ENCODE results near the gene GINM1.

The GINM1 gene, protein sequence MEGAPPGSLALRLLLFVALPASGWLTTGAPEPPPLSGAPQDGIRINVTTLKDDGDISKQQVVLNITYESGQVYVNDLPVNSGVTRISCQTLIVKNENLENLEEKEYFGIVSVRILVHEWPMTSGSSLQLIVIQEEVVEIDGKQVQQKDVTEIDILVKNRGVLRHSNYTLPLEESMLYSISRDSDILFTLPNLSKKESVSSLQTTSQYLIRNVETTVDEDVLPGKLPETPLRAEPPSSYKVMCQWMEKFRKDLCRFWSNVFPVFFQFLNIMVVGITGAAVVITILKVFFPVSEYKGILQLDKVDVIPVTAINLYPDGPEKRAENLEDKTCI

DNA sequence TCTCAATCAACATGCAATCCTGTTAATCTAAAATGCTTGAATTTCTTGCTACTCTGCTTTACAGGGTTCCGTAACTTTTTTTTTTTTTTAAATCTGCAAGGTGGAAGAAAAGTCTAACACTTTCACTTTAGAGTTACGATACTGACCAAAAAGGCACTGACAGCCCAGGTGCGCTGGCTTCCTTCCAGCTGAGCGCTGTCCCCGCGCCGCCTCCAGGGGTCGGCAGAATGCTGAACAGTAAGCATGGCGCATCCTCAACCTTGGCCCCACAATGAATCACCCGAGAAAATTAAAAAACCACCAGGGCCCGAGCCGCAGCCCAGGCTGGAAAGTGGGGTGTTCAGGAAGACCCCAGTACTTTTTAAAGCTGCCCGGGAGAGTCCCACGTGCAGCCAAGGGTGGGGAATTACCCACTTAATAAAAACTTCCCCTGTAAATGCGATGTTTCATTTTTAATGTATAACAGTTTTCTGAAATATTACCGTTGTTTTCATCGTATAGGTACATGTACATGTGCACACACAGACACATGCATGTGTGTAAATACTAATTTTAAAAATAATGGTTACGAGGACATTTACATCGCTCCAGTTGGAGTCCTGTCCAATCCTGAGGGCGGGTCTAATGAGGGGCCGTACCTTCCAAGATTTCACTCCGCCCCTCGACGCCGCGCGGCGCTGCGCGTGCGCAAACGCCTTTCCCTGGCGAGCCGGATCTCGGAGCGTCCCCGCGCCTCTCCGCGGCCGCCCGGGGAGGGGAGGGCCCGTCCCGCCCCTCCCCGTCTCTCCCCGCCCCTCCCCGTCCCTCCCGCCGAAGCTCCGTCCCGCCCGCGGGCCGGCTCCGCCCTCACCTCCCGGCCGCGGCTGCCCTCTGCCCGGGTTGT, at the start of gene GINM1:
GINM1 (plus strand) TSS at position 849 of the 883 bp plus-strand sequence. CDS start 40 bp downstream, outside the sequence.
- TF ChIP-seq GATA2 (IDR thresholded peaks at IDR 0.05; ENCODE audit: low read depth, low read length) (no peak), GATA3 (IDR thresholded peaks at IDR 0.05; ENCODE audit: low read depth, low read length) (no peak)

DNA sequence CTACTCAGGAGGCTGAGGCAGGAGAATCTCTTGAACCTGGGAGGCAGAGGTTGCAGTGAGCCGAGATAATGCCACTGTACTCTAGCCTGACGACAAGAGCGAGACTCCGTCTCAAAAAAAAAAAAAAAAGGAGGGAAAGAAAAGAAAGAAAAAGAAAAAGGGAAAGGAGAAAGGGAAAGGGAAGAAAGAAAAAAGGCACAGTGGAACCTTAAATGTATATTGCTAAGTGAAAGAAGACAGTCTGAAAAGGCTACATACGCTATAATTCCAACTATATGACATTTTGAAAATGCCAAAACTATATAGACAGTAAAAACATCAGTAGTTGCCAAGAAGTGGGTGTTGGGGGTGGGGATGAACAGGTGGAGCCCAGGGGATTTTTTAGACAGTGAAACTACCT, 36.5 kb upstream of the GINM1 start:
- TF ChIP-seq GATA3 (IDR thresholded peaks at IDR 0.05; ENCODE audit: low read depth, low read length): no peak

DNA sequence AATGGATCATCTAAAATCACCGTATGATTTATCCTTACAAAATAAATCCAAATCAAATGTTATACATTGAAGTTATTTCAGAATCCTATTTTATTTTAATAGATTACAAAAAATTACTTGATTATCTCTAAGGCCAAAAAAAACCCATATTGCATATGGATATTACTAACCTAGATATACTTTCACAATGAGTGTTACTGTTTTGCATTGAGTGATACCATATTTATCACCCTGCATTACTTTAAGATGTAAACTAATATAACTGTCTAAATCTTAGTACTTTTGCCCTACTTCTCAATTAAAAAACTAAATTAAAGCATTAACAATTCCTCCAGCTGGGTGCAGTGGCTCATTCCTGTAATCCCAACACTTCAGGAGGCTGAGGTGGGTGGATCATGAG, 31.4 kb upstream of the GINM1 start:
- TF ChIP-seq GATA2 (IDR thresholded peaks at IDR 0.05; ENCODE audit: low read depth, low read length): no peak
- no peak for TF ChIP-seq GATA3 (IDR thresholded peaks at IDR 0.05; ENCODE audit: low read depth, low read length)

DNA sequence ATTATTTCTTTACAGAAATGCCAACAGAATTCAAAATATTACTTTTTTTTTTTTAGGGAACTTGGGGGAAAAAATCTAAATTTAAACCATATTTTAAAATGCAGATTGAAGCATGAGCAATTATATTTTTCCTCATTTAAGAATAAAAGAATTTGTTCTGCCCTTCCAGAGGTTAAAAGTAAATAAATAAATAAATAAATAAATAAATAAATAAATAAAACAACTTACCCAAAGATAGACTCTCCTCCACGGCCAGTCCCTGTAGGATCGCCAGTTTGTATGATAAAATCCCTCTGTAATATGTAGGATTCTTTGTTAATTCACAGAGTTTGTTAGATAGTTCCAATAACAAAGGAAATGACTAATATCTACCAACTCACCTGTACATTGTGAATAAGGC, 25.0 kb upstream of the GINM1 start:
- TF ChIP-seq GATA3 (IDR thresholded peaks at IDR 0.05; ENCODE audit: low read depth, low read length) (no peak), GATA2 (IDR thresholded peaks at IDR 0.05; ENCODE audit: low read depth, low read length) (no peak)

DNA sequence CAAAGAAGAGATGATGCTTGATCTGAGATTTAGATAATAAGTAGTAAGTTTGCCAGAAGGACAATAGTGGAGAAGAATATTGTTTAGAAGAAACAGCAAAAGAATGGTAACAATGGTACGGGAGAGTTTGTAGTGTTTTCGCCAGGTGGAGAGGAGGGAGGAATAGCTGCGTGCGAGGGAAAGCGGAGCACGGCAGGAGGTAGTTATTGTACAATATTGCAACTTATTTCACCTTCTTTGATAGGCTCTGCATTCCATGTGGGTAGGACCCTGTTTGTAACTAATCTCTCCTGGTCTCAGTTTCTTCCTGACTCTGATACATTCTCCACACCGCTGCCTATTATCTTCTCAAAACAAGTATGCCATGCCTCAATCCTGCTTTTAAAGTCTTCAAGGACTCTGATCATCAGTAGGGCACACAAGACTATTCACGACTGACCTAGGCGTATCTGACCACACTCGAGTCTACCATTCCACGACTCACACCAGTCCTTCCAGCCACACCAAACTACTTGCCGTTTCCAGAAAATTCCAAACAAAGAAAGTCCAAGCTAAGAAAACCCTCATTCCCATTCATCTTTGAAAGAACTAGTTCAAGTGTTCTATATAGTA, 21.4 kb upstream of the GINM1 start:
- TF ChIP-seq GATA3 (IDR thresholded peaks at IDR 0.05; ENCODE audit: low read depth, low read length) (no peak), GATA2 (IDR thresholded peaks at IDR 0.05; ENCODE audit: low read depth, low read length) (no peak)

DNA sequence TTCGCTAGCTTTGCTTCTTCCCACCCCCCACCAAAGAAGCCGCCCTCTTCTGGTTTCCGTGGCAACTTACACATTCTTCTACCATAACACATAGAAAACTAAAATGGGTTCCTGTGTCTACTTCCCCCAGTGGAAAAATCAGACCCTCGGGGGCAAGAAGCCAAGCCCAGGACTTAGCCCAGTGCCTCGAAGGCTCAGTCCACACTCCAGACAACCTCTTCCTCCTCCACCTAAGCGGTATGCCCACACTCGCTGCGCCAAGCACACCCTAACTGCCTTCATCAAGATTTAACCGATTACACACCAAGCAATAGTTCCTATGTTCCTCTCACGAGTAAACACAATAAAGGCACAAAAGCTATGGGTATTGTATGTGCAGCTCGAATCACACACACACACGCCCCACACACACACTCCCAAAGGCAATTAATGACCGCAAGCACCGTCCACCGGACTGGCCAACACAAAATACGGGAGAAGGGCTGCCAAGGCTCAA, 20.9 kb upstream of the GINM1 start:
- TF ChIP-seq GATA2 (IDR thresholded peaks at IDR 0.05; ENCODE audit: low read depth, low read length) (no peak), GATA3 (IDR thresholded peaks at IDR 0.05; ENCODE audit: low read depth, low read length) (no peak)

DNA sequence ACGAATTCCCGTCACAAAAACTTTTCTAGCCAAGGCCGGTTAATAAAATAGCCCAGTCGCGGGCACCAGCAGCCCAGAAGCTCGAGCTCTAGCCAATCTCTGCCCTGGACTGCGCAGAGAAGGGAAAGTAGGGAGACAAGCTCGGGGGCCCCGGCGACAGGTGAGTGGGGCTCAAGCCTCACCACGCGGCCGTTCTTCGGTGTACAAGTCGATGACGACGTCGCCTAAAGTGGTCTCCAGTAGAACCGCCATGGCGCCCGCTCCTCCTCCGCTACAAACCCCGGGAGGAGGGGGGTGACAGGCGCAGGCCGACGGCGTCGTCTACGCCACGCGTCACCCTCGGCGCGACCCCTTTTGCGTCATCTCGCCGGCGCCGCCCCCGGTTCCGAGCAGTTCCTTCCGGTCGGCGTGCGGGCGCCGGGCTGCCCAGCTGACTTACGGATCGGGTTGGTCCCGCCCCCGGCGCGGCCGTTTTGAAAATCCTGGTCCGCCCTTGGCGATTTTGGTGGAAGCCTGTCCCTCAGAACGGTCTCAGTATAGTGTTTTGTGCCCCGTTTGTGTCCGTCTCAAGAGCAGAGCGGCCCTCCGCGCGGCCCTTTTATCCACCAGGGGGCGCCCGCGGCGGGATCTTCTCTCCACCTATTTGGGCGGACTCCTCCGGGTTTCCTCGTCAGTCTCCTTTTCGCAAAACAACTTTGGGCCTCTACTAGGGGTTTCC, 20.3 kb upstream of the GINM1 start, which contains the start of gene PPIL4:
PPIL4 (minus strand) TSS at position 290 of the 718 bp plus-strand sequence; CDS start at position 252, 38 bp downstream.
- no peak for TF ChIP-seq GATA3 (IDR thresholded peaks at IDR 0.05; ENCODE audit: low read depth, low read length)
- no peak for TF ChIP-seq GATA2 (IDR thresholded peaks at IDR 0.05; ENCODE audit: low read depth, low read length)

- TF ChIP-seq GATA2 (IDR thresholded peaks at IDR 0.05; ENCODE audit: low read depth, low read length): no peak
- TF ChIP-seq GATA3 (IDR thresholded peaks at IDR 0.05; ENCODE audit: low read depth, low read length): no peak
Observed at GRCh38 chr6:149551920-149552319, 14.3 kb upstream of the GINM1 start.

DNA sequence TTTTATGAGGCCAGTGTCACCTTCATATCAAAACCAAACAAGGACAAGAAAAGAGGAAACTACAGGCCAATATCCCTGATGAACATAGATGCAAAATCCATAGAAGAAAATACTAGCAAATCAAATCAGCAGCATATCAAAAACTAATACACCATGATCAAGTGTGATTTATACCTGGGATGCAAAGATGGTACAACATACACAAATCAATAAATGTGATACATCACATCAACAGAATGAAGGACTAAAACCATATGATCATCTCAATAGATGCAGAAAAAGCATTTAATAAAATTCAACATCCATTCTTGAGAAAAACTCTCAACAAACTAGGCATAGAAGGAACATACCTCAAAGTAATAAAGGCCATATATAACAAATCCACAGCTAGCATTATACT, 8.1 kb upstream of the GINM1 start:
- no peak for TF ChIP-seq GATA3 (IDR thresholded peaks at IDR 0.05; ENCODE audit: low read depth, low read length)
- no peak for TF ChIP-seq GATA2 (IDR thresholded peaks at IDR 0.05; ENCODE audit: low read depth, low read length)

- TF ChIP-seq GATA2 (IDR thresholded peaks at IDR 0.05; ENCODE audit: low read depth, low read length) (no peak), GATA3 (IDR thresholded peaks at IDR 0.05; ENCODE audit: low read depth, low read length) (no peak)
Observed at GRCh38 chr6:149559389-149559788, 6.8 kb upstream of the GINM1 start.

- TF ChIP-seq GATA2 (IDR thresholded peaks at IDR 0.05; ENCODE audit: low read depth, low read length): no peak
- no peak for TF ChIP-seq GATA3 (IDR thresholded peaks at IDR 0.05; ENCODE audit: low read depth, low read length)
Observed at GRCh38 chr6:149560736-149561135, 5.4 kb upstream of the GINM1 start.

DNA sequence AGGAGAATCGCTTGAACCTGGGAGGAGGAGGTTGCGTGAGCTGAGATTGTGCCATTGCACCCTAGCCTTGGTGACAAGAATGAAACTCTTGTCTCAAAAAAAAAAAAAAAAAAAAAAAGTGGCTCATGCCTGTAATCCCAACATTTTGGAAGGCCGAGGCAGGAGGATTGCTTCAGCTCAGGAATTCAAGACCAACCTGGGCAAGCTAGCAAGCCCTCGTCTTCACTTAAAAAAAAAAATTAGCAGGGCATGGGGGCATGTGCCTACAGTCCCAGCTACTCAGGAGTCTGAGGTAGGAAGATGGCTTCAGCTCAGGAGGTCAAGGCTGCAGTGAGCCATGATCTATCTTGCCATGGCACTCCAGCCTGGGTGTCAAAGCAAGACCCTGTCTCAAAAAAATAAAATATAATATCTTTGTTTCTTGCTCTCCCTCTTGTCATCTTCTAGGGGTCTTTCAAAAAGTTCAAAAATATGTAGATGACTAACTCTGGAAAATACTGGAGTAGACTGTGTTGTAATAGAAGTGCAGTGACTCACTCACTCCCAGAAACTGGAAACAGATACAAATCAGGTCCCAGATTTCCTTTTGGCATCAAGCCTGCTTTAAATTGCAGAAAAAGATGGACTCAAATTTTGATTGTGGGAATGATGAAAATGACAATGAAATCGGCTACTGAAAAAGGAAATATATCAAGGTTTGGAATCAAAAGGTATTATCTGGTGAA, 2.8 kb upstream of the GINM1 start:
- TF ChIP-seq GATA2 (IDR thresholded peaks at IDR 0.05; ENCODE audit: low read depth, low read length) (no peak), GATA3 (IDR thresholded peaks at IDR 0.05; ENCODE audit: low read depth, low read length) (no peak)

DNA sequence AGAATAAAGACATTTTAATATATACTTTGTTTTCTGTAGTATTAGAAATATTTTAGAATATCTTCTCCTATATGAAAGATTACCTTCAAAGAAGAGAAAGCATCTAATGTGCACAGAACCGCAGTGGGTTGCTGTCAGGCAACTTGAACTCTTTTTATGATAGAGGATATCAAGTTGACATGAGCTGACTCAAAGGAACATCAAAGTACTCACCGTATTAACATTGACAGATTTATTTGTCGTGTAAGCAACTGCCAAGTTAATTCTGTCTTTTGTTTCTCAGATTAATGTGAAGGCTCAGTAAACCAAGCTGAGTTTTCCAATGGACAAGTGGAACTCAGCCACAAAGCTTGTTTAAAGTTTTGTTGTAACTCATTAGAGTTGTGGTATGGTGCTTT, 2.2 kb upstream of the GINM1 start:
- TF ChIP-seq GATA3 (IDR thresholded peaks at IDR 0.05; ENCODE audit: low read depth, low read length): no peak
- TF ChIP-seq GATA2 (IDR thresholded peaks at IDR 0.05; ENCODE audit: low read depth, low read length): no peak

Measured in SH-SY5Y (cell line).